GM21576 (cell line): Measurements from ENCODE around the gene ZNF683.

ENCODE experiments used
- ATAC-seq: cut with Tn5 transposase; IDR thresholded peaks from one replicate; pipeline ENCODE4 v1.9.1; 2021; ENCODE audit warnings: mild to moderate bottlenecking, moderate library complexity; ENCODE audit not compliant: unreplicated experiment

The ZNF683 gene

GRCh38 chr1:26314501-26314900 lies 58.0 kb downstream of the ZNF683 start:
- no peak for ATAC-seq
